MM.1S (cell line): ENCODE data around the gene TNPO2.
"Not testable (repeated sequence)": the region's sequence is repeated elsewhere in the genome, so short reads cannot be mapped to it uniquely, and the experiment has no call there.

ENCODE experiments used
- DNase-seq: peaks from one replicate; pipeline ENCODE4 v3.0.0-alpha.2; 2015
- H2AFZ ChIP-seq: fragments of 300-600 bp; sonication (generic); 2 replicates; pipeline ENCODE4 v1.6.0; 2016; ENCODE audit warnings: antibody characterized with exemption, low read length
- H3F3A ChIP-seq: fragments of 300-600 bp; sonication (generic); 2 replicates; pipeline ENCODE4 v1.6.1; 2016; ENCODE audit warnings: mild to moderate bottlenecking, antibody characterized with exemption, low read length, moderate library complexity, mixed read lengths; ENCODE audit not compliant: insufficient read depth
- H3K27ac ChIP-seq: fragments of 300-600 bp; sonication (generic); 2 replicates; pipeline ENCODE4 v1.5.1; 2016; ENCODE audit warnings: mild to moderate bottlenecking, low read length
- H3K27me3 ChIP-seq: fragments of 300-600 bp; sonication (generic); replicated peaks from 2 replicates; pipeline ENCODE4 v1.6.0; 2016; ENCODE audit warnings: low read length; ENCODE audit not compliant: insufficient read depth
- H3K36me3 ChIP-seq: fragments of 300-600 bp; sonication (generic); replicated peaks from 2 replicates; pipeline ENCODE4 v1.6.1; 2016; ENCODE audit warnings: mild to moderate bottlenecking, low read length, mixed read lengths; ENCODE audit not compliant: insufficient read depth
- H3K4me1 ChIP-seq: fragments of 300-600 bp; sonication (generic); 2 replicates; pipeline ENCODE4 v1.6.1; 2016; ENCODE audit warnings: low read length, mixed read lengths
- H3K4me2 ChIP-seq: fragments of 300-600 bp; sonication (generic); 2 replicates; pipeline ENCODE4 v1.6.0; 2016; ENCODE audit warnings: low read depth, low read length
- H3K4me3 ChIP-seq: fragments of 300-600 bp; sonication (generic); 2 replicates; pipeline ENCODE4 v1.5.1; 2016; ENCODE audit warnings: low read length, mixed read lengths
- H3K79me2 ChIP-seq: fragments of 300-600 bp; sonication (generic); 2 replicates; pipeline ENCODE4 v1.6.1; 2016; ENCODE audit warnings: mixed run types, low read length, mixed read lengths
- H3K9ac ChIP-seq: fragments of 300-600 bp; sonication (generic); 2 replicates; pipeline ENCODE4 v1.6.1; 2016; ENCODE audit warnings: low read length, mixed read lengths
- H3K9me2 ChIP-seq: fragments of 300-600 bp; sonication (generic); replicated peaks from 2 replicates; pipeline ENCODE4 v1.6.1; 2016; ENCODE audit warnings: mild to moderate bottlenecking, low read length, mixed read lengths; ENCODE audit not compliant: insufficient read depth
- H3K9me3 ChIP-seq: fragments of 300-600 bp; sonication (generic); replicated peaks from 2 replicates; pipeline ENCODE4 v1.6.1; 2016; ENCODE audit warnings: mild to moderate bottlenecking, low read length, mixed read lengths; ENCODE audit not compliant: insufficient read depth
- H4K20me1 ChIP-seq: fragments of 300-600 bp; sonication (generic); 2 replicates; pipeline ENCODE4 v1.6.1; 2016; ENCODE audit warnings: mild to moderate bottlenecking, low read length, moderate library complexity, mixed read lengths; ENCODE audit not compliant: insufficient read depth
- EZH2 ChIP-seq: fragments of 300-600 bp; sonication (generic); optimal IDR thresholded peaks from 2 replicates; pipeline ENCODE3; 2017; ENCODE audit warnings: low read depth, mild to moderate bottlenecking, antibody characterized with exemption, low read length, mixed read lengths
- EZH2phosphoT487 ChIP-seq: fragments of 300-600 bp; sonication (generic); IDR thresholded peaks from 2 replicates; pipeline ENCODE4 v1.6.1; 2018; ENCODE audit warnings: antibody characterized with exemption, low read length
- TF ChIP-seq, protein P1 (sequence below): fragments of 300-600 bp; sonication (generic); IDR thresholded peaks from 2 replicates; pipeline ENCODE4 v1.5.1; 2016; ENCODE audit warnings: antibody characterized with exemption, low read length, mixed read lengths

TNPO2 gene

DNA sequence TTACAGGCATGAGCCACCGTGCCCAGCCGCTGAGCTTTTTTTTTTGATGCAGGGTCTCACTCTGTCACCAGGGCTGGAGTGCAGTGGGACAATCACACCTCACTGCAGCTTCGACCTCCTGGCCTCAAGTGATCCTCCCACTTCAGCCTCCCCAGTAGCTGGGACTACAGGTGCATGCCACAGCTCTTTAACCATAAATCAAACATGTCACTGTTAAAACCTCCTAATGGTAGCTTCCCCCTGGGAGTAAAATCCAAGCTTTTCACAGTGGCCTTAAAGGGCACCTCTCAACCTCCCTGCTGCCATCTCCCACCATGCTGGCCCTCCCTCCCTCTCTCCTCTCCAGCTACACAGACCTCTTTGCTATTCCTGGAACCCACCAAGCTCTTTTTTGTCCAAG is 37.9 kb downstream of the TNPO2 start:
- Histone ChIP-seq H3K36me3 (no peaks in the 10 kb centered on the region), H3K9me3 (no peaks in the 10 kb centered on the region), H3K9ac (no peak overlapping the region), H2AFZ (no peak overlapping the region), H3K4me1 (no peaks in the 10 kb centered on the region), H3K9me2 (no peaks in the 10 kb centered on the region), H3K4me3 (no peak overlapping the region), H3K27me3 (no peaks in the 10 kb centered on the region), H3F3A (peaks cover 9% of the 10 kb centered on the region), H3K79me2 (0 out of 2 replicates have a peak, but pooled peaks cover 2% of the 10 kb centered on the region), H3K27ac (no peak overlapping the region), H4K20me1 (no peaks in the 10 kb centered on the region), H3K4me2 (no peak overlapping the region)
- no peak for DNase-seq
- TF ChIP-seq EZH2 (no peak), EZH2phosphoT487 (no peak)
- TF ChIP-seq, protein P1, sequence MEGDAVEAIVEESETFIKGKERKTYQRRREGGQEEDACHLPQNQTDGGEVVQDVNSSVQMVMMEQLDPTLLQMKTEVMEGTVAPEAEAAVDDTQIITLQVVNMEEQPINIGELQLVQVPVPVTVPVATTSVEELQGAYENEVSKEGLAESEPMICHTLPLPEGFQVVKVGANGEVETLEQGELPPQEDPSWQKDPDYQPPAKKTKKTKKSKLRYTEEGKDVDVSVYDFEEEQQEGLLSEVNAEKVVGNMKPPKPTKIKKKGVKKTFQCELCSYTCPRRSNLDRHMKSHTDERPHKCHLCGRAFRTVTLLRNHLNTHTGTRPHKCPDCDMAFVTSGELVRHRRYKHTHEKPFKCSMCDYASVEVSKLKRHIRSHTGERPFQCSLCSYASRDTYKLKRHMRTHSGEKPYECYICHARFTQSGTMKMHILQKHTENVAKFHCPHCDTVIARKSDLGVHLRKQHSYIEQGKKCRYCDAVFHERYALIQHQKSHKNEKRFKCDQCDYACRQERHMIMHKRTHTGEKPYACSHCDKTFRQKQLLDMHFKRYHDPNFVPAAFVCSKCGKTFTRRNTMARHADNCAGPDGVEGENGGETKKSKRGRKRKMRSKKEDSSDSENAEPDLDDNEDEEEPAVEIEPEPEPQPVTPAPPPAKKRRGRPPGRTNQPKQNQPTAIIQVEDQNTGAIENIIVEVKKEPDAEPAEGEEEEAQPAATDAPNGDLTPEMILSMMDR = no peak

DNA sequence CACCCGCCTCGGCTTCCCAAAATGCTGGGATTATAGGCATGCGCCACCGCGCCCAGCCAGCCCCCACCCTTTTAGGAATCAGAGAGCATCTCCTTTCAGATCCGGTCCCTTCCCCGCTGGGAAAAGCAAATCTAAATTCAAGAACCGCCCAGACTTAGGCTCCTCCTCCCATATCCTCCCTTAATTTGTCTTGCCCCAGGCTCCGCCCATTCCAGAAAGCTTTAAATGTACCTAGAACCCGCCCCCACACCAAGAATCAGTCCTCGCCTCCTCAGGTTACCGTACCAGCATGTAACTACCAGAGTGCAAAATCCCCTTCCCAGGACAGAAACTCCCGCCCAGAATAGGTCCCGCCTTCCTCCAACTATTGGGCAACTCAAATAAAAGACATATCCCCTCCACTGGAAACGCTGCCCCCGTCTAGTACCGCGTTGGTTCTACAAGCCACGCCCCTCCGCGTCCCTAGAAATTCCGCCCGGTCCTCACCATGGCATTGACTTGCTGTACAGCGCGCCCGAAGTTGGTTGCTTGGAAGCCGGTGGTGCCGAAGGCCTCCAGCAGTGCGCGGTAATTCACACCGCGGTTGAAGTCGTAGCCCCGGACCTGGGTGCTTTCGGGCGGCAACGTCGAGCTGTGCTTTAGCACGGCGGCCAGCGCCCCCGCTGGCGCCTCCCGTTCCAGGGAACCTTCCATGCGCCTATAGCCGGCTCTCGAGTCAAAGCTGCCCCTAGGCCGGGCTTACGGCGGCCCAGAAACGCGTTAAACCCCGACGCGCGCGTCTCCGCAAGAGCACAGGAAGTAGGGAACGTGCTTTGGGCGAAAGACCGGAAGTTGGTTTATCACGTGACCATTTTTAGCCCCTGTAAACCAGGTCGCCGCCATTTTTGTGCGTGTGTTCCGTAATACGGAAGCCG is 42.4 kb downstream of the TNPO2 start, which contains the start of gene DHPS:
TSS of gene DHPS (minus strand) at position 807 of the 914 bp plus-strand sequence. CDS start at position 693, 114 bp downstream.
- Histone ChIP-seq H3K9ac (peak within 1 kb of the TSS; percentile 91), H3K79me2 (peaks cover 16% of the 10 kb centered on the region), H3K4me1 (no peaks in the 10 kb centered on the region), H3K9me2 (no peaks in the 10 kb centered on the region), H3K4me3 (peak within 1 kb of the TSS; percentile 95), H3K36me3 (0 out of 2 replicates have a peak, but pooled peaks cover 5% of the 10 kb centered on the region), H3K4me2 (peak within 1 kb of the TSS; percentile 82), H3K27ac (peak within 1 kb of the TSS; percentile 97), H3F3A (peaks cover 15% of the 10 kb centered on the region), H2AFZ (peak within 1 kb of the TSS; percentile 96), H3K27me3 (no peaks in the 10 kb centered on the region), H4K20me1 (no peaks in the 10 kb centered on the region), H3K9me3 (no peaks in the 10 kb centered on the region)
- TF ChIP-seq, protein P1 = no peak
- TF ChIP-seq EZH2 (no peak), EZH2phosphoT487 (no peak)
- peak; percentile 97 for DNase-seq

DNA sequence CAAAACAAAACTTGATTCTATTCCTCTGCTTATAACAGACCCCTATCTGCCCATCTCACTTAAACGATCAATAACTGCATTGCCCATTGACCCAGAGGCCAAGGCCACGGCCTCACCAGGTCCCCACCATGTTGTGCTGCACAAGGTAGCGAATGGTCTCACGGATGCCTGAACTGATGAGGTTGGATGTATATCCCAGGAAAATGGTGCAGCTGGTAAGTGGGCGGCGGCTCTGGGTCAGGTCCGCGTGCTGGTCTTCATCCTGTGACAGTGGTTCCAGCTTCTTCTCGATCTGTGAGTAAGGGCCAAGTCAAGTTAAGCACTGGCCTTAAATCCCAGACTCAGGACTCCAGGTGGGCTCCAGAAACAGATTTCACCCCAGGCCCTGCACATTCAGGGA is 43.7 kb downstream of the TNPO2 start:
- peaks cover 28% of the 10 kb centered on the region for H3K79me2 ChIP-seq
- no peaks in the 10 kb centered on the region for H3K9me2 ChIP-seq
- H3K4me2 ChIP-seq = no peak overlapping the region
- no peaks in the 10 kb centered on the region for H3K4me1 ChIP-seq
- H3K4me3 ChIP-seq = no peak overlapping the region
- no peak overlapping the region for H2AFZ ChIP-seq
- H3K27ac ChIP-seq = no peak overlapping the region
- H3K9ac ChIP-seq = no peak overlapping the region
- peaks cover 10% of the 10 kb centered on the region; the same call in 1 of the 2 replicates for H3K36me3 ChIP-seq
- H3F3A ChIP-seq = peaks cover 15% of the 10 kb centered on the region
- no peaks in the 10 kb centered on the region for H3K9me3 ChIP-seq
- DNase-seq = no peak
- TF ChIP-seq, protein P1 = no peak
- TF ChIP-seq EZH2phosphoT487 (no peak), EZH2 (no peak)
- H3K27me3 ChIP-seq = no peaks in the 10 kb centered on the region
- H4K20me1 ChIP-seq = 0 out of 2 replicates have a peak, but pooled peaks cover 5% of the 10 kb centered on the region

DNA sequence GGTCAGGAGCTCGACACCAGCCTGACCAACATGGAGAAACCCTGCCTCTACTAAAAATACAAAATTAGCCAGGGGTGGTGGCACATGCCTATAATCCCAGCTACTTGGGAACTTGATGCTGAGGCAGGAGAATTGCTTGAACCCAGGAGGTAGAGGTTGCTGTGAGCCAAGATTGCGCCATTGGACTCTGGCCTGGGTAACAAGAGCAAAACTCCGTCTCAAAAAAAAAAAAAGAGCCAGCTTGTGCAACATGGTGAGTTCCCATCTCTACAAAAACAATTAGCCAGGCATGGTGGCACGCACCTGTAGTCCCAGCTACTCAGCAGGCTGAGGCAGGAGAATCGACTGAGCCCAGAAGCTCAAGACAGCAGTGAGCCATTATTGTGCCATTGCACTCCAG is 45.7 kb downstream of the TNPO2 start:
- not testable (repeated sequence) for H3K9me2 ChIP-seq, H3K27me3 ChIP-seq, H3K4me2 ChIP-seq, H2AFZ ChIP-seq, H3K4me1 ChIP-seq, H3K27ac ChIP-seq, H3K9me3 ChIP-seq, DNase-seq, H3K4me3 ChIP-seq, H4K20me1 ChIP-seq, H3K9ac ChIP-seq
- Histone ChIP-seq H3K36me3 (peaks cover 10% of the 10 kb centered on the region; the same call in 1 of the 2 replicates), H3F3A (peaks cover 15% of the 10 kb centered on the region), H3K79me2 (peaks cover 34% of the 10 kb centered on the region)
